ENCODE data around the gene EIF4E2.

The EIF4E2 gene

DNA sequence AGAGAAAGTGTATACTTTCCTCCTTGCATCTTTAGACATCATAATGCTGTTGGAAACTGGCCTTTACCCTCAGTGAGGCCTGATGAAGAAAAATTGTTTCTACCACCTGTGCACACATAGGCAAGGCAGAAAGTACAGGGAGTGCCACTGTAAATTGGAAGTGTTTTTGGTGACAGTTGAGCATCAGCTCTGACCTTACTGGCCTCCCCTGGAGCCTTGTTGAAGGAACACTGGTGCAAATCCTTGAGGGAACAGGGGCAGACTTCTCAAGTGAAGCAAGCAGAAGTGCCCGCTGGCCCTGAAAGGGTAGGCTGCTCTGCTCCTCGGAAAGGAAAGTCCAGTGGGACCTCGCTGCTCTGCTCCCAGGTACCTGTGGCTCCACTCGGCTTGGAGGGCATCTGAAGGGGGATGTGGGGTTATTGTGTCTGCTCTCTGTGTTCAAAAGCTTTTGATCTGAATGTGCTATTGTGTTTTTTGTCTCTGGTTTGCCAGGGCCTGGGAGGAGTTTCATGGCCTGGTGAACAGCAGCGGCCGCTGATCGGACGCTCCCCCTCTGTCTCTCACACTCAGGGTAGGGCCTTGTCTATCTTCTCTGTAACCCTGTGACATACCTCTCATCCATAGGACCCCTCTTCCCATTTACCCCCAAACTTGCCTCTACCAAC is 23.4 kb downstream of the EIF4E2 start:
- Histone ChIP-seq H3K36me3 (replicated peaks; ENCODE audit: low read depth, low read length) (peaks cover 3% of the 10 kb centered on the region), H3K4me2 (ENCODE audit: low read length) (no peak overlapping the region), H3K9me3 (ENCODE audit: insufficient read depth, low read length) (no peaks in the 10 kb centered on the region), H3K4me3 (ENCODE audit: low read length) (no peak overlapping the region), H3K79me2 (ENCODE audit: low read length) (no peaks in the 10 kb centered on the region), H3K27ac (ENCODE audit: low read length) (no peak overlapping the region), H3K27me3 (ENCODE audit: low read depth, low read length) (no peaks in the 10 kb centered on the region), H2AFZ (ENCODE audit: low read depth, low read length) (no peak overlapping the region), H3K4me1 (ENCODE audit: low read length) (no peaks in the 10 kb centered on the region), H3K9ac (ENCODE audit: low read length) (no peak overlapping the region), H4K20me1 (ENCODE audit: insufficient read depth, low read length) (no peaks in the 10 kb centered on the region)
- TF ChIP-seq EZH2phosphoT487 (IDR thresholded peaks at IDR 0.05; ENCODE audit: low read depth): no peak
- TF ChIP-seq, protein P1, sequence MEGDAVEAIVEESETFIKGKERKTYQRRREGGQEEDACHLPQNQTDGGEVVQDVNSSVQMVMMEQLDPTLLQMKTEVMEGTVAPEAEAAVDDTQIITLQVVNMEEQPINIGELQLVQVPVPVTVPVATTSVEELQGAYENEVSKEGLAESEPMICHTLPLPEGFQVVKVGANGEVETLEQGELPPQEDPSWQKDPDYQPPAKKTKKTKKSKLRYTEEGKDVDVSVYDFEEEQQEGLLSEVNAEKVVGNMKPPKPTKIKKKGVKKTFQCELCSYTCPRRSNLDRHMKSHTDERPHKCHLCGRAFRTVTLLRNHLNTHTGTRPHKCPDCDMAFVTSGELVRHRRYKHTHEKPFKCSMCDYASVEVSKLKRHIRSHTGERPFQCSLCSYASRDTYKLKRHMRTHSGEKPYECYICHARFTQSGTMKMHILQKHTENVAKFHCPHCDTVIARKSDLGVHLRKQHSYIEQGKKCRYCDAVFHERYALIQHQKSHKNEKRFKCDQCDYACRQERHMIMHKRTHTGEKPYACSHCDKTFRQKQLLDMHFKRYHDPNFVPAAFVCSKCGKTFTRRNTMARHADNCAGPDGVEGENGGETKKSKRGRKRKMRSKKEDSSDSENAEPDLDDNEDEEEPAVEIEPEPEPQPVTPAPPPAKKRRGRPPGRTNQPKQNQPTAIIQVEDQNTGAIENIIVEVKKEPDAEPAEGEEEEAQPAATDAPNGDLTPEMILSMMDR (IDR thresholded peaks at IDR 0.05; ENCODE audit: low read depth, low read length): no peak

DNA sequence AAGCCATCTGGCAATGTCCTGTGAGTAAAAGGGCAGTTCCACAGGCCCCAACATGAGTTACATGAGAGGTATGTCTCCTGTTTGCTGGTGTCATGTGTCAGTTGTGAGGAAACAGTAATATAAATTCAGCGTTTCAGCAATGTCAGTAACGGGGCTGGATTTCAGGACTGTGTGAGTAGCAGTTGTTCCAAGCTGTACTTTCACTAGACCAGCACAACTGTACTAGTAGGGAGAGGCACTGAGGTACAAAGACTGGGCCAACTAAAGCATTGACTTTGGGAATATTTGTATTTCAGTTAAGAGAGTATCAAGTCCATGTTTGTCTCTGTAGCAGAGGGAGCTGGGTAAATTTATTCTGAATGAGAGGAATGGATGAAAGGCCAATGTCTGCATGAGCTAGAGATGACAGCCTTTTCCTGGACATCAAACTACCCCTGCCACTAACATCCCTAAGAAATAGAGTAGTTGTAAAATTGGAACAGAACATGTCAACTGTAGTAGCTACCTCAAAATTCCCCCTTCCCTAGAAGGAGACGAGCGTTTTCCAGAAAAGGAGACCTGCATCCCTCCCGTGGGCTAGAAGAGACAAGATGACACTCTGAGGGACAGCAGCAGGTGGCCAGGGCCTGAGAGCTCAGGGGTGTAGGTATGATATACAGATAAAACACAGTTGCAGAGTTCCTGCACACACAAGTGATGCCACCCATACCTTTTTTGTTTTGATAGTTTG is 24.4 kb downstream of the EIF4E2 start:
- no peaks in the 10 kb centered on the region for H4K20me1 ChIP-seq (ENCODE audit: insufficient read depth, low read length)
- H3K9ac ChIP-seq (ENCODE audit: low read length): no peak overlapping the region
- no peak overlapping the region for H3K27ac ChIP-seq (ENCODE audit: low read length)
- no peak overlapping the region for H3K4me2 ChIP-seq (ENCODE audit: low read length)
- H3K79me2 ChIP-seq (ENCODE audit: low read length): no peaks in the 10 kb centered on the region
- no peak overlapping the region for H2AFZ ChIP-seq (ENCODE audit: low read depth, low read length)
- no peaks in the 10 kb centered on the region for H3K9me3 ChIP-seq (ENCODE audit: insufficient read depth, low read length)
- peaks cover 2% of the 10 kb centered on the region for H3K36me3 ChIP-seq (replicated peaks; ENCODE audit: low read depth, low read length)
- TF ChIP-seq, protein P1 (IDR thresholded peaks at IDR 0.05; ENCODE audit: low read depth, low read length): no peak
- H3K27me3 ChIP-seq (ENCODE audit: low read depth, low read length): no peaks in the 10 kb centered on the region
- H3K4me1 ChIP-seq (ENCODE audit: low read length): no peaks in the 10 kb centered on the region
- no peak overlapping the region for H3K4me3 ChIP-seq (ENCODE audit: low read length)

DNA sequence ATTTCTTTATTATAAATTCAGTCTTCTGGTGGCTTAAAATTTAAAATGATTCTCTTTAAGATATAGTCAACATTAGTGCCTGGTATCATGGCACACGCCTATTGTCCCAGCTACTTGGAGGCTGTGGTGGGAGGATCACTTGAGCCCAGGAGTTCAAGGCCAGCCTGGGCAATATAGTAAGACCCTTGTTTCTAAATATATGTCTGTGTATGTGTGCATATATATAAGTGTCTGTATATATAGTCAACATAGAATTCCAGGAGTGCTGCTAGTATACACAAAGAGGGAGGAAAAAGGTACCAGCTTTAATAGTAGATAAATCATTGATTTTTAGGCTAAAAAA is 24.9 kb downstream of the EIF4E2 start:
- H3K79me2 ChIP-seq (ENCODE audit: low read length): no peaks in the 10 kb centered on the region
- no peaks in the 10 kb centered on the region for H3K4me1 ChIP-seq (ENCODE audit: low read length)
- H3K4me3 ChIP-seq (ENCODE audit: low read length): no peak overlapping the region
- no peak overlapping the region for H3K9ac ChIP-seq (ENCODE audit: low read length)
- no peak overlapping the region for H3K4me2 ChIP-seq (ENCODE audit: low read length)
- no peak for TF ChIP-seq EZH2phosphoT487 (IDR thresholded peaks at IDR 0.05; ENCODE audit: low read depth)
- TF ChIP-seq, protein P1 (IDR thresholded peaks at IDR 0.05; ENCODE audit: low read depth, low read length): no peak
- no peak overlapping the region for H3K27ac ChIP-seq (ENCODE audit: low read length)
- H4K20me1 ChIP-seq (ENCODE audit: insufficient read depth, low read length): no peaks in the 10 kb centered on the region
- H3K9me3 ChIP-seq (ENCODE audit: insufficient read depth, low read length): no peaks in the 10 kb centered on the region
- H2AFZ ChIP-seq (ENCODE audit: low read depth, low read length): no peak overlapping the region
- no peaks in the 10 kb centered on the region for H3K27me3 ChIP-seq (ENCODE audit: low read depth, low read length)
- no peaks in the 10 kb centered on the region for H3K36me3 ChIP-seq (replicated peaks; ENCODE audit: low read depth, low read length)

DNA sequence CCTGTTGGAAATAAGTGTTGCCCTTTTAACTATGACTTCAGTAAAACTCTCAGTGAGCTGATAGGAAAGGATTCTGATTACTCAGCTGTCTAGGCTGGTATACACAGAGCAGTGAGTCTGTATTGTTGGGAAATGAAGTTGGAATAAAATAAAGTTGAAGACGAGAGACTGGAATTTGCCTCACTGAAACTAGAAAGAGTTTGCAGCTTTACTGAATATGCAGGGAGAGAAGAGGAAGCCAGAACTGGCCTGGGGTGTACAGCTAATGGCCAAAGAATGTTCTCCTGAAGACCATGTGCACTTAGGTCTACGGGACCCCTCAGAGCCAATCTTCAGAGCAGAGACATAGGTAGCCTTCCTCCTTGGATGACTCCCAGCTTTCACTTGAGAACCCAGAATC is 26.5 kb downstream of the EIF4E2 start:
- Histone ChIP-seq H3K79me2 (ENCODE audit: low read length) (no peaks in the 10 kb centered on the region), H4K20me1 (ENCODE audit: insufficient read depth, low read length) (no peaks in the 10 kb centered on the region), H3K27ac (ENCODE audit: low read length) (no peak overlapping the region), H3K4me1 (ENCODE audit: low read length) (no peaks in the 10 kb centered on the region), H3K4me3 (ENCODE audit: low read length) (no peak overlapping the region), H3K9me3 (ENCODE audit: insufficient read depth, low read length) (no peaks in the 10 kb centered on the region), H3K9ac (ENCODE audit: low read length) (no peak overlapping the region), H3K36me3 (replicated peaks; ENCODE audit: low read depth, low read length) (no peaks in the 10 kb centered on the region), H3K27me3 (ENCODE audit: low read depth, low read length) (no peaks in the 10 kb centered on the region), H3K4me2 (ENCODE audit: low read length) (no peak overlapping the region), H2AFZ (ENCODE audit: low read depth, low read length) (no peak overlapping the region)
- TF ChIP-seq, protein P1 (IDR thresholded peaks at IDR 0.05; ENCODE audit: low read depth, low read length): no peak
- TF ChIP-seq EZH2phosphoT487 (IDR thresholded peaks at IDR 0.05; ENCODE audit: low read depth): no peak

All from OCI-LY3 (cell line).